ENCODE results near the gene KIAA1586. TPM values are rescaled to one million over a fixed set of nuclear protein-coding genes. Genes with fewer than 3 reads are reported as not detected.

Gene KIAA1586
- total and polyA plus RNA-seq, 7 donors = 1.4 to 16.9 (median 13.8) TPM

GRCh38 chr6:57019434-57019833, 27.1 kb upstream of the KIAA1586 start:
- Histone ChIP-seq H3K36me3 (no peaks in the 10 kb centered on the region), H3K4me3 (no peak overlapping the region), H3K4me1 (no peaks in the 10 kb centered on the region), H3K27ac (no peak overlapping the region), H3K27me3 (no peaks in the 10 kb centered on the region), H3K9me3 (no peaks in the 10 kb centered on the region)
- intact Hi-C loops (cut with DNase I) = no loop called here
- TF ChIP-seq CTCF (IDR thresholded peaks at IDR 0.05) (no peak), POLR2AphosphoS5 (IDR thresholded peaks at IDR 0.05) (no peak), POLR2A (IDR thresholded peaks at IDR 0.05) (no peak), EP300 (IDR thresholded peaks at IDR 0.05) (no peak)
- no peak for DNase-seq
- WGBS, 2 donors = 81% methylated on average over 4 of the region's 4 CpGs

DNA sequence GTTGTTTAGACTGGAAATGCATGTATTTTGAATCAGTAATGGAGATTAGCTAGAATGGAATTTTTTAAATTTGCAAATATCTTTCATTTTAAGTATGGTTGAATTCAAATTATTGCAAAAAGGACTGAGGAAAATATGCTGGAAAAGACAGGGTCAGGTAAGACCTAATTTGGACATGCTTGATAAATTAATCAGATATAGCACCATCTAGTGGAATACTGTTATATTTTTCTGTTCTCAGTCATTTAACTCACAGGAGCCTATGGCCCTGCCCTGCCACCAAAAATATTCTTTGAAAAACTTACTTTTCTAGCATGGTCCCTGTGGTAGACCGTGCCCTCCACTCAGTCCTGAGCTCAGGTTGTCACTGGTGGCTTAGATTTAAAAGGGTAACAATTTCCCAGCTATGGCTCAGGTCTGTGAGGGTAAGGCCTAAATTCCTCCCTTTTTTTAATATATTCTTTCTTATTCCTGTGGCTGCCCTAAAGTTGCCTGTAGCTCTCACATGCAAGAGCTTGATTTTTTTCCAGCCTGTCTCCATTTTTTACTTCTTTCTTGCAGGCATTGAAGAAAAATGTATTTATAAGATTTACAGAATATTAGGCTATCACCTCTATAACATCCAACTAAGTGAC, 25.3 kb upstream of the KIAA1586 start:
- H3K4me3 ChIP-seq = no peak overlapping the region
- no peaks in the 10 kb centered on the region for H3K27me3 ChIP-seq
- H3K4me1 ChIP-seq = no peaks in the 10 kb centered on the region
- TF ChIP-seq CTCF (IDR thresholded peaks at IDR 0.05) = peak in 3 of 4 experiments; percentile 29 to 61 (median 49)
- no peak for TF ChIP-seq EP300 (IDR thresholded peaks at IDR 0.05)
- TF ChIP-seq POLR2AphosphoS5 (IDR thresholded peaks at IDR 0.05) = no peak
- no peak for TF ChIP-seq POLR2A (IDR thresholded peaks at IDR 0.05)
- intact Hi-C loops (cut with DNase I) = loop anchor here (2.0 to 5.0 kb wide), 2 partner anchors 64 to 118 kb away; partner anchors contain the start of gene BEND6
- DNase-seq = no peak
- H3K27ac ChIP-seq = no peak overlapping the region
- no peaks in the 10 kb centered on the region for H3K36me3 ChIP-seq
- H3K9me3 ChIP-seq = peaks cover 0 to 4% (median 0%) of the 10 kb centered on the region in 4 donors
- 7 to 19% methylated on average over 1 of the region's 1 CpG for WGBS, 2 donors

- TF ChIP-seq POLR2A (IDR thresholded peaks at IDR 0.05) = no peak
- no peak for TF ChIP-seq EP300 (IDR thresholded peaks at IDR 0.05)
- TF ChIP-seq CTCF (IDR thresholded peaks at IDR 0.05) = no peak
- no peak for TF ChIP-seq POLR2AphosphoS5 (IDR thresholded peaks at IDR 0.05)
- Histone ChIP-seq H3K9me3 (peaks cover 0 to 4% (median 0%) of the 10 kb centered on the region in 4 donors), H3K4me1 (no peaks in the 10 kb centered on the region), H3K27ac (no peak overlapping the region), H3K27me3 (no peaks in the 10 kb centered on the region), H3K4me3 (no peak overlapping the region), H3K36me3 (no peaks in the 10 kb centered on the region)
- WGBS, 2 donors = 77 to 84% methylated on average over 2 of the region's 2 CpGs
- no peak for DNase-seq
- intact Hi-C loops (cut with DNase I) = loop anchor here (5.0 kb wide), 1 partner anchor 67 kb away; the partner anchor contains the start of gene BEND6
Observed at GRCh38 chr6:57024321-57024720, 22.2 kb upstream of the KIAA1586 start.

GRCh38 chr6:57024775-57025174, 21.7 kb upstream of the KIAA1586 start:
- H3K27me3 ChIP-seq = no peaks in the 10 kb centered on the region
- WGBS, 2 donors = 79 to 90% methylated on average over 1 of the region's 1 CpG
- H3K4me1 ChIP-seq = no peaks in the 10 kb centered on the region
- TF ChIP-seq POLR2AphosphoS5 (IDR thresholded peaks at IDR 0.05) = no peak
- no peak for TF ChIP-seq CTCF (IDR thresholded peaks at IDR 0.05)
- no peak for TF ChIP-seq EP300 (IDR thresholded peaks at IDR 0.05)
- no peak for TF ChIP-seq POLR2A (IDR thresholded peaks at IDR 0.05)
- H3K27ac ChIP-seq = no peak overlapping the region
- intact Hi-C loops (cut with DNase I) = loop anchor here (5.0 kb wide), 1 partner anchor 67 kb away; the partner anchor contains the start of gene BEND6
- peaks cover 0 to 4% (median 0%) of the 10 kb centered on the region in 4 donors for H3K9me3 ChIP-seq
- no peak for DNase-seq
- no peaks in the 10 kb centered on the region for H3K36me3 ChIP-seq
- H3K4me3 ChIP-seq = no peak overlapping the region

All from sigmoid colon (tissue), 7 donors.